Calu3 (cell line): Measurements from ENCODE around the gene AMELY. TPM values are rescaled to one million over a fixed set of nuclear protein-coding genes. Genes with fewer than 3 reads are reported as not detected.

Experiments used
- Bru-seq: library from RNA; stranded (reverse); fragments of 400-500 nt; gene quantifications from one replicate; lab custom pipeline; 2021; lab: Mats Ljungman, UMichigan
- BruChase-seq, 2 experiments: library from RNA; stranded (reverse); fragments of 400-500 nt; gene quantifications; one replicate each; lab custom pipeline; 2021; lab: Mats Ljungman, UMichigan
- BruUV-seq: library from RNA; stranded (reverse); fragments of 400-500 nt; replicated peaks from 2 replicates; lab custom pipeline; 2021; lab: Mats Ljungman, UMichigan
- CTCF ChIA-PET: fragments of 300-600 bp; sonication (Branson Sonifier 250); formaldehyde crosslinking; loops from one replicate; lab custom pipeline; 2022; ENCODE audit warnings: antibody characterized with exemption; lab: Charles Lee
- DNase-seq: peaks from one replicate; pipeline ENCODE4 v3.0.0; 2022
- H3K27ac Mint-ChIP-seq: one replicate; pipeline ENCODE4 v1.8.0; 2022; ENCODE audit warnings: mixed read lengths; ENCODE audit not compliant: unreplicated experiment
- H3K27me3 Mint-ChIP-seq: one replicate; pipeline ENCODE4 v1.8.0; 2022; ENCODE audit warnings: mixed read lengths; ENCODE audit not compliant: unreplicated experiment
- H3K36me3 Mint-ChIP-seq: one replicate; pipeline ENCODE4 v1.8.0; 2022; ENCODE audit warnings: mild to moderate bottlenecking, moderate library complexity, mixed read lengths; ENCODE audit not compliant: insufficient read depth, unreplicated experiment
- H3K4me1 Mint-ChIP-seq: one replicate; pipeline ENCODE4 v1.8.0; 2022; ENCODE audit warnings: mild to moderate bottlenecking, low read depth, mixed read lengths; ENCODE audit not compliant: unreplicated experiment
- H3K4me3 Mint-ChIP-seq: one replicate; pipeline ENCODE4 v1.8.0; 2022; ENCODE audit warnings: mild to moderate bottlenecking, low read depth, moderate library complexity, mixed read lengths; ENCODE audit not compliant: unreplicated experiment
- H3K9me3 Mint-ChIP-seq: one replicate; pipeline ENCODE4 v1.8.0; 2022; ENCODE audit warnings: low read depth, mixed read lengths; ENCODE audit not compliant: unreplicated experiment
- CTCF ChIP-seq: fragments of 200-600 bp; IDR thresholded peaks from one replicate; pipeline ENCODE4 v1.8.0; 2022; ENCODE audit warnings: antibody characterized with exemption; ENCODE audit not compliant: unreplicated experiment
- intact Hi-C: fragments of 100-400 bp; cut with micrococcal nuclease; formaldehyde crosslinking; loops from one replicate; pipeline ENCODE4 v1.10.0; 2022; ENCODE audit not compliant: unreplicated experiment
- long read RNA-seq: library from polyadenylated mRNA; stranded (forward); transcript quantifications from one replicate; pipeline ENCODE4 v2.0.0, GENCODE V29; 2022
- total RNA-seq: library from RNA; stranded (reverse); gene quantifications from 2 replicates; pipeline ENCODE4 v1.2.3, GENCODE V29; 2022

The AMELY gene
- total RNA-seq (not detected in 2 replicates), Bru-seq, nascent RNA (not detected), BruChase-seq, experiment 1, labeled RNA remaining after a 6-hour chase (not detected), BruChase-seq, experiment 2, labeled RNA remaining after a 2-hour chase (not detected)
- long read RNA-seq, result 0 reads

- no peaks in the 10 kb centered on the region for H3K4me1 Mint-ChIP-seq
- no peak within 1 kb of the TSS for H3K27ac Mint-ChIP-seq
- intact Hi-C loops, result no loop called here
- no peak for DNase-seq
- CTCF ChIA-PET, result no interaction called here
- H3K4me3 Mint-ChIP-seq, result no peak within 1 kb of the TSS
- H3K9me3 Mint-ChIP-seq, result no peaks in the 10 kb centered on the region
- no peaks in the 10 kb centered on the region for H3K36me3 Mint-ChIP-seq
- no peaks in the 10 kb centered on the region for H3K27me3 Mint-ChIP-seq
- TF ChIP-seq CTCF, result no peak
- BruUV-seq, result no TSS peak
Observed at GRCh38 chrY:6911253-6911881, at the start of gene AMELY. Gene AMELY, minus strand, starts transcription at chrY:6911752. Its CDS starts 39,144 bp downstream, at chrY:6872608.

- H3K27ac Mint-ChIP-seq, result no peak overlapping the region
Observed at GRCh38 chrY:6949947-6950346, 38.4 kb upstream of the AMELY start.

GRCh38 chrY:6948378-6948777, 36.8 kb upstream of the AMELY start:
- intact Hi-C loops, result no loop called here
- no peaks in the 10 kb centered on the region for H3K9me3 Mint-ChIP-seq
- no peak for TF ChIP-seq CTCF
- H3K4me1 Mint-ChIP-seq, result no peaks in the 10 kb centered on the region
- no peaks in the 10 kb centered on the region for H3K27me3 Mint-ChIP-seq
- CTCF ChIA-PET, result no interaction called here
- DNase-seq, result no peak
- H3K4me3 Mint-ChIP-seq, result no peak overlapping the region
- H3K27ac Mint-ChIP-seq, result no peak overlapping the region
- BruUV-seq, result no TSS peak
- H3K36me3 Mint-ChIP-seq, result no peaks in the 10 kb centered on the region

More at GRCh38 chrY:6949947-6950346, 38.4 kb upstream of the AMELY start:
- intact Hi-C loops, result no loop called here
- Mint-ChIP-seq H3K9me3 (no peaks in the 10 kb centered on the region), H3K4me1 (no peaks in the 10 kb centered on the region), H3K36me3 (no peaks in the 10 kb centered on the region), H3K27me3 (no peaks in the 10 kb centered on the region), H3K4me3 (no peak overlapping the region)
- no peak for TF ChIP-seq CTCF
- no peak for DNase-seq
- no TSS peak for BruUV-seq
- CTCF ChIA-PET, result no interaction called here

GRCh38 chrY:6947695-6948094, 36.1 kb upstream of the AMELY start:
- no TSS peak for BruUV-seq
- Mint-ChIP-seq H3K9me3 (no peaks in the 10 kb centered on the region), H3K4me3 (no peak overlapping the region), H3K36me3 (no peaks in the 10 kb centered on the region), H3K27me3 (no peaks in the 10 kb centered on the region), H3K27ac (no peak overlapping the region), H3K4me1 (no peaks in the 10 kb centered on the region)
- CTCF ChIA-PET, result no interaction called here
- no peak for TF ChIP-seq CTCF
- no peak for DNase-seq
- intact Hi-C loops, result no loop called here
